Measurements from ENCODE around the gene FBN3. TPM values are rescaled to one million over a fixed set of nuclear protein-coding genes. Genes with fewer than 3 reads are reported as not detected.

Gene FBN3
- total RNA-seq, 4 donors from 2014 or later = under 0.01 TPM; not detected in 3

GRCh38 chr19:8138201-8138600 is 11.2 kb downstream of the FBN3 start:
- WGBS = 98% methylated on average over 9 of the region's 17 CpGs

DNA sequence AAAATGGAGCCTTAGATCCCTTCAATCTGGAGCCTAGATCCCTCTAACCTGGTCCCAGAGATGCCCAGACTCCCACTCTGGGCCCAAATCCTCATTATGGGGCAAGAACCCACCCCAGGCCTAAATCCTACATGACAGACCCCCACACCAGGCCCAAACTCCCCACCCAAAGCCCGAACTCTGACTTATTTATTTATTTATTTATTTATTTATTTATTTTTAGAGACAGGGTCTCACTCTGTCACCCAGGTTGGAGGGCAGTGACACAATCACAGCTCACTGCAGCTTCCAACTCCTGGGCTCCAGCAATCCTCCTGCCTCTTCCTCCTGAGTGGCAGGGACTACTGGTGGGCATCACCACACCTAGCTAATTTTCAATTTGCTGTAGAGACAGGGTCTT is 12.0 kb downstream of the FBN3 start:
- Histone ChIP-seq H3K27ac (replicated peaks in 1 of 4) (no peak overlapping the region), H3K27me3 (peaks cover 0 to 42% (median 0%) of the 10 kb centered on the region in 4 donors), H3K9me3 (no peaks in the 10 kb centered on the region), H3K4me3 (no peak overlapping the region), H3K4me1 (no peaks in the 10 kb centered on the region), H3K36me3 (no peaks in the 10 kb centered on the region)
- intact Hi-C loops (cut with DNase I) = no loop called here
- 100% methylated on average over 1 of the region's 1 CpG for WGBS
- TF ChIP-seq CTCF (IDR thresholded peaks at IDR 0.05) (no peak), POLR2A (IDR thresholded peaks at IDR 0.05; ENCODE audit: low read depth) (no peak), EP300 (IDR thresholded peaks at IDR 0.05) (no peak), POLR2AphosphoS5 (IDR thresholded peaks at IDR 0.05) (no peak)
- no peak for DNase-seq (ENCODE audit: extremely low spot score)

More at GRCh38 chr19:8138201-8138600, 11.2 kb downstream of the FBN3 start:
- Histone ChIP-seq H3K27me3 (peaks cover 0 to 41% (median 0%) of the 10 kb centered on the region in 4 donors), H3K9me3 (no peaks in the 10 kb centered on the region), H3K4me1 (no peaks in the 10 kb centered on the region), H3K4me3 (no peak overlapping the region), H3K27ac (replicated peaks in 1 of 4) (no peak overlapping the region), H3K36me3 (no peaks in the 10 kb centered on the region)
- intact Hi-C loops (cut with DNase I) = no loop called here
- TF ChIP-seq EP300 (IDR thresholded peaks at IDR 0.05) (no peak), POLR2A (IDR thresholded peaks at IDR 0.05; ENCODE audit: low read depth) (no peak), POLR2AphosphoS5 (IDR thresholded peaks at IDR 0.05) (no peak), CTCF (IDR thresholded peaks at IDR 0.05) (no peak)
- no peak for DNase-seq (ENCODE audit: extremely low spot score)

GRCh38 chr19:8135946-8136618 is 13.3 kb downstream of the FBN3 start:
- TF ChIP-seq CTCF (IDR thresholded peaks at IDR 0.05) (no peak), EP300 (IDR thresholded peaks at IDR 0.05) (no peak), POLR2AphosphoS5 (IDR thresholded peaks at IDR 0.05) (no peak)
- H3K36me3 ChIP-seq = no peaks in the 10 kb centered on the region
- H3K9me3 ChIP-seq = no peaks in the 10 kb centered on the region
- no peak overlapping the region for H3K4me3 ChIP-seq
- DNase-seq (ENCODE audit: extremely low spot score) = no peak
- no peaks in the 10 kb centered on the region for H3K4me1 ChIP-seq
- no peak overlapping the region for H3K27ac ChIP-seq (replicated peaks in 1 of 4)
- intact Hi-C loops (cut with DNase I) = no loop called here
- H3K27me3 ChIP-seq = peaks cover 0 to 34% (median 0%) of the 10 kb centered on the region in 4 donors
- WGBS = 88% methylated on average over 11 of the region's 32 CpGs

DNA sequence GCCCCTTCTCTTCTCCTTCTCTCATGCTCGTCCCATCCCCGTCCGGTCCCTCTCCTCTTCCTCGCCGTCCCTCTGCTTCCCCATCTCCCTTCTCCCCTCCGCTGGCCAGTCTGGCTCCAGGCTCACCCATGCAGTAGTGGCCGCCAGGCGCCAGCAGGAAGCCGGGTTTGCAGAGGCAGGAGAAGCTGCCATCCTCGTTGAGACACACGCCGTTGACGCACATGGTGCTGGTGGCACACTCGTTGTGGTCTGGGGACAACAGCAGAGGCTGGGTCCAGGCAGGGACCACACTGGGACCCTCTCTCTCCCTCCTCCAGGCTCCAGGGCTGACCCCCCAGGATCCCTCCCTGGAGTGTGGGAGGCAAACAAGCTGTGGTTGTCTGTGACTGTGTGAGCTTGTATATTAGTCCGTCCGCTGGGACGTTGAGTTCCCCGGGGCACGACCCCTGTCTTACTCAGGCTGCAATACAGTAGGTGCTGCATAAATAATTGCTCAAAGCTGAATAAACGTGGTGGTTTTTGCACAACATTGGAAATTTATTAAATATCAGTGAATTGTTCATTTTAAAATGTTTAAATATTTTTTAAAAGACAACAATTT is 16.4 kb downstream of the FBN3 start:
- no peak overlapping the region for H3K4me3 ChIP-seq
- no peak for TF ChIP-seq POLR2A (IDR thresholded peaks at IDR 0.05; ENCODE audit: low read depth)
- TF ChIP-seq EP300 (IDR thresholded peaks at IDR 0.05) = no peak
- no peak overlapping the region for H3K27ac ChIP-seq (replicated peaks in 1 of 4)
- intact Hi-C loops (cut with DNase I) = no loop called here
- DNase-seq (ENCODE audit: extremely low spot score) = no peak
- H3K36me3 ChIP-seq = no peaks in the 10 kb centered on the region
- WGBS = 78% methylated on average over 16 of the region's 20 CpGs
- H3K27me3 ChIP-seq = peaks cover 0 to 48% (median 0%) of the 10 kb centered on the region in 4 donors
- H3K4me1 ChIP-seq = no peaks in the 10 kb centered on the region
- no peaks in the 10 kb centered on the region for H3K9me3 ChIP-seq

DNA sequence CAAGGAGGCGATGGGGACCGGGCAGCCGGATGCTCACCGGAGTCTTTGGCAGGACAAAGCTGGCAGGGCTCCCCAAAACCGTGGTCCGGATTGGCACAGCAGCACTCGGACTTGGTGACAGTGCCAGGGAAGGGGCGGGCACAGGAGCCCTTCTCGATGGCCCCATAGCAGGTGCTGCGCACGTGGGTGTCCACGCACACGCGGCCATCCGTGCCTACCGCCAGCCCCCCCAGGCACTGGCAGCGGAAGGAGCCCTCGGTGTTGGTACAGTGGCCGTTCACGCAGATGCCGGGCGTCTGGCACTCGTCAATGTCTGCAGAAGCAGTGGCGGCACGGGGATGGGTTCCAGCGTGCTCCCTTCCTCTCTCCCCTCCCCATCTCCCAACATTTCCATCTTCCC is 17.9 kb downstream of the FBN3 start:
- H3K36me3 ChIP-seq = no peaks in the 10 kb centered on the region
- peaks cover 0 to 48% (median 0%) of the 10 kb centered on the region in 4 donors for H3K27me3 ChIP-seq
- TF ChIP-seq CTCF (IDR thresholded peaks at IDR 0.05) (no peak), POLR2A (IDR thresholded peaks at IDR 0.05; ENCODE audit: low read depth) (no peak), EP300 (IDR thresholded peaks at IDR 0.05) (no peak), POLR2AphosphoS5 (IDR thresholded peaks at IDR 0.05) (no peak)
- H3K4me3 ChIP-seq = no peak overlapping the region
- H3K27ac ChIP-seq (replicated peaks in 1 of 4) = no peak overlapping the region
- H3K4me1 ChIP-seq = no peaks in the 10 kb centered on the region
- no peaks in the 10 kb centered on the region for H3K9me3 ChIP-seq
- WGBS = 61% methylated on average over 16 of the region's 26 CpGs
- intact Hi-C loops (cut with DNase I) = no loop called here
- no peak for DNase-seq (ENCODE audit: extremely low spot score)
